ENCODE data around the gene VPS13D. TPM values are rescaled to one million over a fixed set of nuclear protein-coding genes. Genes with fewer than 3 reads are reported as not detected.

VPS13D gene
- total RNA-seq, 4 donors from 2014 or later = 94.4 to 472 (median 163) TPM

DNA sequence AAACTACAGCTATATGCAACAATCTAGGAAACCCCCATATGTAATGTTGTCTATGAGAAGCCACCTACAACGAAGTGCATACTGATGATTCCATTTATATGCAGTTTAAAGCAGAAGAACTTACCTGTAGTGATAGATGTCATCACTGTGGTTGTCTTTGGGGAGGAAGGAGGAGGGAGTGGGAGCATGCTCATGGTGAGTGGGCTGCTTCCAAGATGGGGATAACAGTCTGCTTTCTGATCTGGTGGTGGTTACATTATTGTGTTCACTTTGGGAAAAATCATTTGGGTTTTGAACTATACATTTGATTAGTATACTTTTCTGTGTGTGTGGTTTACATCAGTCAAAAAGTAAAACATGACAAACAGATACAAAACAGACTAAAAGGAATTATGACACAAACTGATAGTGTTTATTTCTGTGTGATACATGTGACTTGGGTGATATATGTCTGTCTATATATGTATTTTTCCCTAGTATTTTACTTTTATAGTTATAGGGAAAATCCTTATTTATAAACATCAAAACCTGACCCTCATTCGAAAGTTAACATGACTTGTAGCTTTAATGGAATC is 184.7 kb downstream of the VPS13D start:
- no peak for DNase-seq (ENCODE audit: low spot score in 2 of 2)
- no peaks in the 10 kb centered on the region for H3K4me1 ChIP-seq
- 98% methylated on average over 2 of the region's 2 CpGs for WGBS
- no peak overlapping the region for H3K4me3 ChIP-seq
- H3K27ac ChIP-seq = no peak overlapping the region
- peaks cover 48% of the 10 kb centered on the region for H3K36me3 ChIP-seq
- TF ChIP-seq POLR2A (IDR thresholded peaks at IDR 0.05) = no peak
- TF ChIP-seq EP300 (IDR thresholded peaks at IDR 0.05) = no peak
- TF ChIP-seq POLR2AphosphoS5 (IDR thresholded peaks at IDR 0.05) = no peak
- TF ChIP-seq, protein P1, sequence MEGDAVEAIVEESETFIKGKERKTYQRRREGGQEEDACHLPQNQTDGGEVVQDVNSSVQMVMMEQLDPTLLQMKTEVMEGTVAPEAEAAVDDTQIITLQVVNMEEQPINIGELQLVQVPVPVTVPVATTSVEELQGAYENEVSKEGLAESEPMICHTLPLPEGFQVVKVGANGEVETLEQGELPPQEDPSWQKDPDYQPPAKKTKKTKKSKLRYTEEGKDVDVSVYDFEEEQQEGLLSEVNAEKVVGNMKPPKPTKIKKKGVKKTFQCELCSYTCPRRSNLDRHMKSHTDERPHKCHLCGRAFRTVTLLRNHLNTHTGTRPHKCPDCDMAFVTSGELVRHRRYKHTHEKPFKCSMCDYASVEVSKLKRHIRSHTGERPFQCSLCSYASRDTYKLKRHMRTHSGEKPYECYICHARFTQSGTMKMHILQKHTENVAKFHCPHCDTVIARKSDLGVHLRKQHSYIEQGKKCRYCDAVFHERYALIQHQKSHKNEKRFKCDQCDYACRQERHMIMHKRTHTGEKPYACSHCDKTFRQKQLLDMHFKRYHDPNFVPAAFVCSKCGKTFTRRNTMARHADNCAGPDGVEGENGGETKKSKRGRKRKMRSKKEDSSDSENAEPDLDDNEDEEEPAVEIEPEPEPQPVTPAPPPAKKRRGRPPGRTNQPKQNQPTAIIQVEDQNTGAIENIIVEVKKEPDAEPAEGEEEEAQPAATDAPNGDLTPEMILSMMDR (IDR thresholded peaks at IDR 0.05) = no peak
- no peaks in the 10 kb centered on the region for H3K27me3 ChIP-seq
- H3K9me3 ChIP-seq = no peaks in the 10 kb centered on the region

DNA sequence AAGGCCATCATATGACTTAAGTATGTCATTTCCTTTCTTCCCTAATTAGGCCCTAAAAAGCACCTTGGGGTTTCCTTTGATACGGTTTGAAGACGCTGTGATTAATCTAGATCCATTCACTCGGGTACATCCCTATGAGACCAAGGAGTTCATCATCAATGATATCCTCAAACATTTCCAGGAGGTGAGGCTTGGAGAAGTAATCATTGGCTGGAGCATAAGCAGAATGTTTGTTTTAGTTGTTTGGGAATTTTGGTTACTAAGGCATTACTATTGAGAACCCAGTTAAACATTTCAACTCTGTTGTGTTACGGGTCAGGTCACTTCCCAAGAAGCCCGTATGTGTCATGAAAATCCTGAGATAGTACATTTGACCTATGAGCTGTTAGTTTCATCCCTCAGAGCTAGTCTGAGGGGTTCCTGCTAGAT is 185.2 kb downstream of the VPS13D start:
- no peaks in the 10 kb centered on the region for H3K9me3 ChIP-seq
- DNase-seq (ENCODE audit: low spot score in 2 of 2) = no peak
- peaks cover 52% of the 10 kb centered on the region for H3K36me3 ChIP-seq
- no peaks in the 10 kb centered on the region for H3K4me1 ChIP-seq
- H3K4me3 ChIP-seq = no peak overlapping the region
- no peak overlapping the region for H3K27ac ChIP-seq
- no peak for TF ChIP-seq POLR2A (IDR thresholded peaks at IDR 0.05)
- WGBS = 82% methylated on average over 5 of the region's 5 CpGs
- H3K27me3 ChIP-seq = no peaks in the 10 kb centered on the region

DNA sequence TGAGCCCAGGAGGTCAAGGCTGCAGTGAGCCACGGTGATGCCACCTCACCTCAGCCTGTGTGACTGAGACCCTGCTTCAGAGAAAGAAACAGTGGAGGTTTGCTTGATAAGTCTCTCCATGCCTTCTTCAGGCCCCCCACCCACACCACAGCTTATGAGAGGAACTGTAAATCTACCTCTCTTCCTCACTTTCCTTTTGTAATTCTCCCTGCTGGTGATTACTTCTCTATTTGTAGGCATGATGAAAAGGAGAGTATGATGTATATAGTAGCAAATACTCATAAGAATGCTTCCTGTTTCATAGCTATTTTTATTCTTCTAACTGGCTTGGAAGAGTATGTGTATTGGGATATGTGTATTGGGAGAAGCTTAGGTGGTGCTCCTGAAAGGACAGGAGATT is 186.3 kb downstream of the VPS13D start:
- Histone ChIP-seq H3K27me3 (no peaks in the 10 kb centered on the region), H3K27ac (no peak overlapping the region), H3K4me1 (no peaks in the 10 kb centered on the region), H3K4me3 (no peak overlapping the region), H3K9me3 (no peaks in the 10 kb centered on the region), H3K36me3 (peaks cover 58% of the 10 kb centered on the region)
- DNase-seq (ENCODE audit: low spot score in 2 of 2) = no peak
- WGBS = 93% methylated on average over 1 of the region's 1 CpG
- TF ChIP-seq POLR2AphosphoS5 (IDR thresholded peaks at IDR 0.05) = no peak

DNA sequence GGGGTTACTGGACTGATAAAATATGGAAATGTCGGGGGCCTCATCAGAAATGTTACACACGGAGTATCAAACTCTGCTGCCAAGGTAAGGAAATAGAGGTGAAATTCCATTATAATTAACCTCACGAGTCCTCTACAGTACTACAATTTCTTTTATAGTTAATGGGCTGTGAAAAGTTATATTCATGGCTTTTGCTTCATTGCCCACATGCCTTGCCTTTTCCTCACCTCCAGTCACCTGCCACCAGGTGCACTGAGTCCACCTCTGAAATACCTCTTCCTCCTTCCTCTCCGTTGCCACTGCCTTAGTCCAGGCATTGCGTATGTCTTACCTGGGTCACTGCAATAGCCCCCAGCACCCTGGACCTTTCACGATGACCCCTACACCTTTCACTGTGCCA is 186.9 kb downstream of the VPS13D start:
- Histone ChIP-seq H3K4me1 (no peaks in the 10 kb centered on the region), H3K27me3 (no peaks in the 10 kb centered on the region), H3K36me3 (peaks cover 52% of the 10 kb centered on the region), H3K27ac (no peak overlapping the region), H3K4me3 (no peak overlapping the region), H3K9me3 (no peaks in the 10 kb centered on the region)
- WGBS = 93% methylated on average over 6 of the region's 6 CpGs
- TF ChIP-seq, protein P1 (IDR thresholded peaks at IDR 0.05) = no peak
- TF ChIP-seq POLR2AphosphoS5 (IDR thresholded peaks at IDR 0.05) = no peak
- TF ChIP-seq POLR2A (IDR thresholded peaks at IDR 0.05) = no peak
- TF ChIP-seq EP300 (IDR thresholded peaks at IDR 0.05) = no peak
- DNase-seq (ENCODE audit: low spot score in 2 of 2) = no peak

DNA sequence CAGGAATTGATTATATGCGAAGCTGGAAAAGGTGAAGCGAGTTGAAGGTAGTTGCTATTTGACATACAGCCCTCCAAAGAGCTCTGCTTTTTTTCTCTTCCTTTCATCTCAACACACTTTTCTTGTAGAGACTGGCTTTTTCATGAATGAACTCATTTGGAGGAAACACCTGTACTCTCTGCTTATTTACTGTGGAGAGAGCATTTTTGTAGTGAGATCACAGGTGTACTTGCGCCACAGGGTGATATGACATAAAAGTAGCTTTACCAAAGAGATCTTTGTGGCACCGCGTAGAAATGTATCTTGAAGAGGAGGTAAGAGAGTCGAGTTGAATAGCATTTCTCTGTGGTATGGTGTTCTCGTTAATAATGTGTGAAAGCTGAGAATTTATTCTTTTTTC is 187.6 kb downstream of the VPS13D start:
- DNase-seq (ENCODE audit: low spot score in 2 of 2) = no peak
- Histone ChIP-seq H3K36me3 (peaks cover 49% of the 10 kb centered on the region), H3K4me3 (no peak overlapping the region), H3K27ac (no peak overlapping the region), H3K4me1 (no peaks in the 10 kb centered on the region), H3K9me3 (no peaks in the 10 kb centered on the region), H3K27me3 (no peaks in the 10 kb centered on the region)
- WGBS = 86% methylated on average over 7 of the region's 7 CpGs
- TF ChIP-seq, protein P1 (IDR thresholded peaks at IDR 0.05) = no peak
- TF ChIP-seq POLR2A (IDR thresholded peaks at IDR 0.05) = no peak
- TF ChIP-seq EP300 (IDR thresholded peaks at IDR 0.05) = no peak
- TF ChIP-seq POLR2AphosphoS5 (IDR thresholded peaks at IDR 0.05) = no peak

DNA sequence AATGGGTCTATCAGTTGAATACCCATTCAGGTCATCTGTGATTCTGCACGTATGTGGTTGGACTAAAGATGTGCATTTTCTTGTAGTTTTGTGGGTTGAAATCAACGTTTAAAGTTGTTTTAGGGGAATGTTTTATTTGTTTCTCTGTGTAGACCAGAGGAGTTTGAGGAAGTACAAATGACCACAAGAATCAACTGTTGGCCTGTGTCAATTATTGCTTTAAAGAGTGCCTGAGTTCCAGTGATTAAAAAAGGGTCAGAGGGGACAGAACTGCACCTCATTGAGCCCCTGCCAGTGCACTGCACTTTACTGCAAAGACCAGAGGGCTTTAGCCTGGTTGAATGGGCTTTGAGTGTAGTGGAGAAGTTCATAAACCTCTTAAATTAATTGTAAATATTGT is 190.3 kb downstream of the VPS13D start:
- peaks cover 46% of the 10 kb centered on the region for H3K36me3 ChIP-seq
- 86% methylated on average over 2 of the region's 2 CpGs for WGBS

More for the DNA sequence above, 190.3 kb downstream of the VPS13D start:
- no peak overlapping the region for H3K4me3 ChIP-seq
- no peak for DNase-seq (ENCODE audit: low spot score in 2 of 2)
- H3K9me3 ChIP-seq = no peaks in the 10 kb centered on the region
- TF ChIP-seq POLR2A (IDR thresholded peaks at IDR 0.05) (no peak), EP300 (IDR thresholded peaks at IDR 0.05) (no peak), POLR2AphosphoS5 (IDR thresholded peaks at IDR 0.05) (no peak)
- TF ChIP-seq, protein P1 (IDR thresholded peaks at IDR 0.05) = no peak
- H3K4me1 ChIP-seq = peaks cover 18% of the 10 kb centered on the region
- no peak overlapping the region for H3K27ac ChIP-seq
- no peaks in the 10 kb centered on the region for H3K27me3 ChIP-seq
